ENCODE measurements around the gene ERF.
A peak's percentile ranks its signal among the peaks of the same experiment; 100 is the strongest.

The ERF gene

DNA sequence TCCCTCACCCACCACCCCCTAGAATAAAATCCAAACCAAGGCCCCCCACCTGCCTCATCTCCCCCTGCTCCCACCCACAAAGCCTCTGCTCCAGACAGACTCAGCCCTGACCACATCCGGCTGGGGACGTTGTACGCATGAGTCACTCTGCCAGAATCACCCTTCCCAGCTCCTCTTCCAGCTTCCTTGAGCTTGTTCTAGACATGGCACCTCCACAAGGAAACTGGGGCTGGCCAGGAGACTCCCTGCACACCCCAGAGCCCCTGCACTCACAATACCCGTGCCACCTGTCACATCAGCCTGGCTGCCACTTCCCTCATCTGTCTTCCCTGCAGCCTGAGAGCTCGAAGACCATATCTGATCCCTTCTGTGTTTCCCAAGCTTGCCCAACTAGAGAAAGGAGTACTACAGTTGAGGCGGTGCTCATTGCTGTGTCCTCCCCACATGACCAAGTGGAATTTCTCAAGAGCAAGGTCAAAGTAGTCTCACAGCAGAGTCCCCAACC, 47.1 kb downstream of the ERF start:
- DNase-seq: no peak

DNA sequence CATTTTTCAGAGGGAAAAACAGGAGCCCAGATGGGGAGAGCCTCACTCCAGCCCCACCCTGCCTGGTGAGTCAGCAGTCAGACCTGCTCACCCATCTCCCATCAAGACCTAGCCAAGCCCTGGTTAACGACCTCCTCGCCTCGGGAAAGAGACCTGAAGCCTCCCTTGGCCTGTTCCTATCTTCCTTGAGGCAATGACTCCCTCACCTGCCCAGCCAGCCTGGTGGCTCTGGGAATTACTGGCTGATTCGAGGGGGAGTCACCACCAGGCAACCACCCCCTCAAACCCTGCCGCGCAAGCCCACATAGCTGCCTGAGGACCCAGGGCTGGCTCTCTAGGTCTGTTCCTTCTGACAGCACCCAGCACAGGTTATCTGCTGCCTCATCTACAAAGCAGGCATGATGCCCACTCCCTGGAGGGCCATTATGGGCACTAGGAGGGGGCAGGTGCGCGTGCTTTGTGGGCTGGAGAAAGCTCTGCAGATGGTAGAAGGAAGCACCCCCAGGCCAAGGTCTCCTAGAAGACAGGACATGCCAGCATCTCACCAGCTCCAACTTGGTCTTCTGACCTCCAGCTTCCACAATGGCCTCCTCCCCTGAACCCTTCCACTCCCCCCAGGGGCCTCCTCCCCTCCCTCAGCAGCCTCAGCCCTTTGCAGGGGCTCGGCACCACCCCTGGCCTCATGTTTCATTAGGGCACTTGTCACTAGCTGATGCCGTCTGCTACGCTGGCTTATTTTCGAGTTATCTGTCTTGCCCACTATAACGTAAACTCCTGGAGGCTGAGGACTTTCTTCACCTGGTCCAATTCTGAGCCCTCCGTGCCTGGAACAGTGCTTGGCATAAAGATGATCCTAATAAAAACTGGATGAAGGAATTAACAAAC, 47.8 kb downstream of the ERF start:
- no peak for DNase-seq

DNA sequence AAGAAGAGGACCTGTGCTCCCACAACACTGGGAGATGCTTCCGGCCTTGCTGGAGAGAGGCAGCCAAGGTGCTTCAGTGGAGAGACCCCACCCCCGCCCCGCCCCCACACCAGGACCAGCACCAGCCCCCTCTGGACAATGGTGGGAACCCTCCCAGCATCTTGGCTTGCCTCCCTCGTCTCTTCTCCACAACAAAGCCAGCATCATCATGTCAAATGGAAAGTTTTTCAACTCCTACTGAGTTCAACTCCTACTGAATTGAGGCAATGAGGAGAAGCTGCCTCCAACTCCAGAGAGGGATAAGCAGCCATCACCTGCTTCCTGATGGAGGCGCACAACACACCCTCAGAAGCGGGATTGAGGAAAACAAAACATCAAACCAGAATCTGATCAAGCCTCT, 50.3 kb downstream of the ERF start:
- no peak for DNase-seq

DNA sequence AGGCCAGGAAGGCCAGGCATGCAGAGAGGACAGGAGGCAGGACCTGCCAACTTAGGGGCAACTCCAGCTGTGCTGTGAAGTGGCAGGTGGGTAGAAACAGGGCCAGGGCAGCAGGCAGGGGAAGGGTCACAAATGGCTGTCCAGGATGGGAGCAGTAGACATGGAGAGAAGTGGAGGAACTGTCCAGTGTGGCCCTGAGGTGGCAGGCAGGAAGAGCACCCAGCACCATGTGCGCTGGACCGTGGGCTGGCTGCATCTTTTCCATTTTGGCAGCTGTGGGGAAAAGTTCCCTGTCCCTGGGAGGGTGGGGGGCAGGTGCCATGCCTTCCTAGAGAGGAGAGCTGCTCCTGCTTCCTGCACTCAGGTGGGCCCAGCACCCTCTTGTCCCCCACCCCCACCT, 51.2 kb downstream of the ERF start:
- DNase-seq: no peak

- no peak for DNase-seq
Observed at GRCh38 chr19:42202290-42202880, 52.5 kb downstream of the ERF start.

DNA sequence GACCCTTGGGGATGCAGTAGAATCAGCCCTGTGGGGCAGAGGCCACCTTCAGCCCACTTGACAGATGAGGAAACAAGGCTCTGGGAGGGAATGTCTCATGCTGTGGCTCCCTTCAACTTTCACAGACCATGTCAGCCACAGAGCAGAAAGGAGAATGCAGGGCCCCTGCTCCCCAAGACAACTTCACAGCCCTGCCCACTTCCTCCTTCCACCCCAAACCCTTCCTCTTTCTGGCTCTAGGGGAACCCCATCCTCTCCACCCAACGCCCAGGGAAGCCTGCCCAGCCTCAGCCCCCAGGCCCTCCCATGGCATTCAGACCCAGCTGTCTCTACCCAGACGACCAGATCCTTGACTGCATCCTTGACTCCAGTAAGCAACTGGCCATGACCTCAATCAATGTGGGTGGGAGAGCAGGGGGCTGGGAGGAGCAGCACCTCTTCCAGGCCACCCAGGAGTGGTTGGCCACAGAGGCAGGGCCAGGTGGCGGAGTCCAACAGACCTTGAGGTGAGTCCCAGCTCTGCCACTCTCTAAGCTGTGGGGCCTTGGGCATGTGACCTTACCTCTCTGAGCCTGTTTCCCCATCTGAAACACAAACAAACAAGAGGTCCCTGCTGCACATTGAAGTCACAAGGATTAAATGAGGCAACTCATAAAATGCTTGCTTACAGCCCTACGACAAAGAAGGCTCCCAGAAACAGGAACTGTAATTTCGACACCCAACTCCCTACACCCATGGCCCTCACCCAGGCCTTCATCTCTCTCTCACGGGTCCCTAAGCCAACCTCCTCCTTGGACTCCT, 53.2 kb downstream of the ERF start:
- DNase-seq: no peak

DNA sequence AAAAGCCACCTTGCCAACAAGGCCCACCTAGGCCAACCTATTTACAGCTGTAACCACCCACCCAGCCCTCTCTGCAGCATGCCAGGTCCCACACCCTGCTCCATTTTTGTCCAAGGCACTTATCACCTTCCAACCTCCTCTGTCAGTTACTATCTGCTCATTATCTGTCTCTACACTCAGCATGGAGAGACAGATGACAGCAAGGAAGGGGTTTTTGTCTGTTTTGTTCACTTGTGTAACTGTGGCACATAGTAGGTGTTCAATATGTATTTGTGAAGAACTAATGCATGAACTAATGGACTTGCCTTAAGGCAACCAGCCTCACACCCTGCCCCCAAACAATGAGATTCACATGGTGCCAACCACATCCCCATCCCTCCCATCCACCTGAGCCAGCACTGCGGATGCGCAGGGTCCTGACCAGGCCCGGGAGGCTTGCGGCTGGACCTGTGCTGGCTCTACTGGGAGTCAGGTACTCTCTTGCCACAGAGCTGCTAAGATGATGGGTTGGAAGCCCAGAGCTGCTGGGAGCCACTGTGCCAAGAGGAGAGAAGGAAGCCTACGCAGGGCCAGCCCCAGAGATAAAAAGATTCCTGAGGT, 54.7 kb downstream of the ERF start:
- no peak for DNase-seq

- peak in 1 of 4 experiments; percentile 36 for DNase-seq
Observed at GRCh38 chr19:42199440-42200115, 55.4 kb downstream of the ERF start.

GRCh38 chr19:42198676-42199439, 56.1 kb downstream of the ERF start:
- DNase-seq: peak in 2 of 4 experiments; percentile 66 to 73

Measured in activated CD4-positive, CD25-positive, alpha-beta regulatory T cell (primary cell).